8988T (cell line): ENCODE results near the gene RAB20.
"Not testable (repeated sequence)": the region's sequence is repeated elsewhere in the genome, so short reads cannot be mapped to it uniquely, and the experiment has no call there.

Experiments
- DNase-seq: peaks from one replicate; pipeline ENCODE4 v3.0.0; 2011

Gene RAB20

DNA sequence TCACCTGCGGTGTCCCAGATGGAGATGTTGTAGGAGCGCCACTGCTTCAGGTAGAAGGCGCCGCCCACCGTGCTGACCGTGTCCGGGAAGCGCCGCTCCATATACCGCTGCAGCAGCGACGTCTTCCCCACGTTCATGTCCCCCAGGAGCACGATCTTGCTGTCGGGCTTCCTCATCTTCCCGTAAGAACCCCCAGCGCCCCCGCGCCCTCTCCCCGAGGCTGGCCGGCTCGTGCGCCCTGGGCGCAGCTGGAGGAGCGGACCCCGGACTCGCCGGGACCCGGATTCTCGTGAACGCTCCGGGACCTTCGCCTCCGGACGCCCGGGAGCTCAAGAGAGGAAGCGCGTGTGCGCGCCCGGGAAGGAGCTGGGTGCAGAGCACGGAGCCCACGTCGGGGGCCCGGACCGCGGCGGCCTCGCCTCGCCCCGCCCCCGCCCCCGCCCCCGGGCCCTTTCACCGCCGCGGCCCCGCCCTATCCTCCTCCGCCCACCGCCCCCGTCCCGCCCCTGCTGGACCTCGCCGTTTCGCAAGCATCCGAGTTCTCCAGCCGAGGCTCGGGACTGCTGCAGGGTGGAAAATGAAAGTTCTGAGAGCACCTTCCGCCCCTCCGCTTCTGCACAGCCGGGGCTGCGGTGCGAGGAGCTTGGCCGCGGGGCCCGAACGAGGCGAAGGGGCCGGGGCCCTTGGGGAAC lies at the start of gene RAB20:
RAB20 (minus strand) TSS at position 379 of the 692 bp plus-strand sequence; CDS start at position 176, 203 bp downstream.
- peak; percentile 81 for DNase-seq

DNA sequence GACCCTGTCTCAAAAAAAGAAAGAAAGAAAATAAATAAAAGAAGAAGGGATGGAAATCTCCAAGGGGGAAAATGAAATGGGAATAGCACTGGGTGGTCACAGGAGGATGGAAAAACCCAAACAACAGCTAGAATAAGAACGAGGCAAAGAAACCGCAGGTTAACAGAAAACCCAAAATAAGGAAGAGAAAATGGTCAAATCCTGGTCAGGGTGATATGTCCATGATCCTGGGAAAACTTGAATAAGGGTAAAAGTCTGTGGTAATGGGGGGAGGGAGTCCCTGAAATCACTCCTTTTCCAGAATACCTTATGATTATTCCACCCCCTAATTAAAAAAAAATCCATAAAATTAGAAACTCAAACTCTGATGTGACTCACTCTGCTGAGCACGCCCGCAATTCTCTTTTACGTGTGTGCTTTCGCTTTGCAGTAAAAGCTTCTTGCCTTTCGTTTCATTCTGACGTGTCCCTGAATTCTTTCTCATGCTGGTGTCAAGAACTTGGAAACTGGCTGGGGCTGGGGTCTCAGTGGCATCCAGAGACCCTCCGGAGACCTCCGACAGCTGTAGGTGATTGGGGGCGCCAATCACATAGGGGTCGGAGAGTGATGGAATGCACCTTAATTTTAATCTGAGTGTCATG lies 49.6 kb upstream of the RAB20 start:
- no peak for DNase-seq

DNA sequence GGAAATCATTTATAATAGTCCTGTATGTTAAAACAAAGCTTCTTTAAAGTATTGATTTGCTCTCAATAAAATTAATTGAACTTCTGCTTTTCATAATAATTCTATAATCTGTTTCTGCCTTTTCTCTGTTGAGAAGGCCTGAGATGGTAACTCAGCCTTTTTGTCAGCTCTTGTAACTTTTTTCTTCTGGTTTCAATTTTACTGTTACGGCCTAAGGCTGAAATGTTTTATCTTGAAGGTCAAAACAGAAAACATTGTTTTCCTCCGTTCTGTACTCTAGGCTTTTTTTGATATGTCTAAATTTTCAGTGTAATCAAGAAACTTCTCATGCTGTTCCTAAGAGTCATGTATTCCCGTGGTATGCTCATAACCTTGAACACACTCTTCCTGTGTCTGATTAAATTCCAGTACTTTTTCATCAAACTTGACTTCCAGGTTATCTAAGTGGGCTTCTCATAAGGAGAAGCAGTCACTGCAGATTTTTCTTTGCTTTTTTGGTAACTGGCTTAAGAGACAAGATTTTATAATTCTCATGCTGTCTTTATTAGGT lies 46.2 kb upstream of the RAB20 start:
- no peak for DNase-seq

- DNase-seq = not testable (repeated sequence)
These were observed 44.8 kb upstream of the RAB20 start for GRCh38 chr13:110606281-110606680.

DNA sequence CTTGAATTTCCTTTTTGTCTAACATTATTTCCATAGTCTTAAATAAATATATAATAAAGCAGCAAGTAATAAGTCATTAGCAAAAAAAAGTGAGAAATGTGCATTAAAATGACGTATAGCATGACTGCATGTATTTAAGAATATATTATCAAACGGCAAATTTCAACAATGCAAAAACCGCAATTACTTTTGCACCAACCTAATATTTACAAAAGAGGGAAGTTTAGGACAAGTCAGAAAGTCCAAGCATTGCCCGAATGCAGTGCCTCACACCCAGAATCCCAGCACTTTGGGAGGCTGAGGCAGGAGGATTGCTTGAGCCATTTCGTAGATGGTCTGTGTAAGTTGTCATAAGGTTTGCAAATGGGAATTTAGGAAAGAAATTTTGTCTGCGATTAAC lies 43.6 kb upstream of the RAB20 start:
- no peak for DNase-seq

DNA sequence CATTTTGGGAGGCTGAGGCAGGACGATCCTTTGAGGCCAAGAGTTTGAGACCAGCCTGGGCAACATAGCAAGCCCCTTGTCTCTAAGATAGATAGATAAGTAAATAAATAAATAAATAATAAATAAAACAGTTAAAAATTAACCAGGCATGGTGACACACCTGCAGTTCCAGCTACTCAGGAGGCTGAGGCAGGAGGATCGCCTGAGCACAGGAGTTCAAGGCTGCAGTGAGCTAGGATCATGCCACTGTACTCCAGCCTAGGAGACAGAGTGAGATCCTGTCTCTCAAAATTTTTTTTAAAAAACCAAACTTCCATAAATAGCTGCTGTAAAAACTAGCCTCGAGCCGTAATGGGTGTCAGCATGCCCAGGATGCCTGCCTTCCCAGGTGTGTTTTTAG lies 39.5 kb upstream of the RAB20 start:
- no peak for DNase-seq

GRCh38 chr13:110600261-110600819 lies 38.8 kb upstream of the RAB20 start:
- no peak for DNase-seq

DNA sequence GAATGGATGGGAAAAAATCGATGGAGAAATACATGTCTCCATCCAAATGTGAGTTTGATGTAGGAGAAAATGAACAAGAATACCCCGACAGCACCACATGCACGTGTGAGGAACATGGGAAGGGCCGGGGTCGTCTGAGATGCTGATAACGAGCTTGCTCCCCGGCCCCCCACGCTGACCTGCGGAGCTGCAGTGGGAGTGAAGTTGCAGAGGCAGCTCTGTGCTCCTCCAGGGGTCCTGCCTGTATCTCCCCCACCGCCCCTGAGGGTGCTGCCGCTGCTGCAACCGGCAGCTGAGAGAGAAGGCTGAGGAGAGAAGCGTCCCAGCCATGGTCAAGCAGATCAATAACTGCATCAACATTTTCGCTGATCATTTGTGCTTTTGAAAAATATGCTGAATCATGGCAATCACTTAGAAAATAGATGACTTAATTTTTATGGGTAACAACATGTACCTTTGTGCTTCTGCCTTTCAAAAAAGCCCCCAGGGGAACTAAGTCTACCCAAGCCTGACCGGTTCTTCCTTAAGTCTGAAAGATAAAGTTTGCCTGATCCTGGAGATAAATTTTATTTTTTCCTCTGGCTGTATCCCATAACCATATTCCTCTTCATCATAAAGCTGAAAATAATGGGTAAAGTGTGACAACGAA lies 35.6 kb upstream of the RAB20 start:
- no peak for DNase-seq

DNA sequence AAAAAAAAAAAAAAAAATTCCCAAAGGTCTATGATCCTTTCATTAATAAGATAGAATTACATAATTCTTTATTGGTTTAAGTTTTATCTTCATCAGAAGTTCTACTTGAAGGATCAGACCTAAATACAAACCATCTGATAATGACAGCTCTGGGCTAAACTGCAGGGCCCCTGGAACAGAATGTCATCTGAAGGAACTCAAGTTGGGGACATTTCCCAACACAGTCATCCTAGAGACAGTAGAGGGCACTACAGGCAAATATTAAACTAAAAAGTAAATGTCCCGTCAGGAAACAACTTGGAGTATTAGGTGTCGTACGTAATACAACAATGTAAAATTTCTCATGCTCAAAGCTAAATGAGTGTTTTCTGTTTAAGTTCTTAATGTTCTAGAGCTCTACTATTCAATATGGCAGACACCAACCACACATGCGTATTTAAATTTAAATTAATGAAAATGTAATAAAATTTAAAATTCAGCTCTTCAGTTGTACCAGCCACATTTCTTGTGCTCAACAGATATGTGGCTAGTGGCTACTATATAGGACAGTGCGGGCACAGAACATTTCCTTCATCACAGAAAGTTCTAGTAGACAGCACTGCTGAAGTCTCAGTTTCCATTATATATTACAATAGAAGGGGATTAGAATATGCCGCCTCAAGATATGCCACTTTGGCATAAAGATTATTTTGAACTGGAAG lies 32.1 kb upstream of the RAB20 start:
- DNase-seq = peak; percentile 34

DNA sequence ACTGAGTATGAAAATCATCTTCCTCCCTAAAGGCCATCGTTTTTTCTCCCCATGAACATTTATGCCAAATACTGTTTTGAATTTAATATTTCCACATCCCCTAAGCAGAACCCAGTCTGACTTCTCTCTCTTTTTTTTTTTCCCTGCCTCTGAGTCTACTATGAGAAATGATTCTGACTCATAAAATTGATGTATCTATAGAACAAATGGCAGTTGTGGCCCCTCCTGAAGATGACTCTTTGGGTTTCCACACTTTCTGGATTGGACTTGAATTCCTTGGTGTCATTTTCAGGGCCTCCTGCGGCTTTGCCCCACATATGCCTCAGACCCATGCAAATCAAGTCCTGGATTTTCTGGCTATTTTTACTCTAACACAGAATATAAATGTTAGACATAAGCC lies 31.1 kb upstream of the RAB20 start:
- no peak for DNase-seq

DNA sequence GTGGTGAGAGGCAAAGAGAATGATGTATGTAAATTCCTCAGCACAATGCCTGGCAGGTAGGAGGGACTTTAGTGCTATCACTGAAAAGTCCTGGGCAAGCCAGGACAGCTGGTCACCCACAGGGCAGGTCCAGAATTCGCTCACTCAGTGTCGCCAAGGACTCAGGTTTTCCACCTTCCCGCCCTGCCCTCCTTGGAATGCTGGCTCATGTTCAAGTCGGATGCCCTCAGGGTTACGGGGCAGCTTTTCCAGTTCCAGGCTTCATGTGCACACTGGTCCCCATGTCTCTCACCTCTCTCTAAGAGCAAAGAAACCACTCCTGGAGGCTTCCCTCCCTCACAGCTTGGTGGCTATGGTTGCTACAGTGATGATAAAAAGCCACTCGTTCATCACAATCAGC lies 29.1 kb upstream of the RAB20 start:
- DNase-seq = no peak

DNA sequence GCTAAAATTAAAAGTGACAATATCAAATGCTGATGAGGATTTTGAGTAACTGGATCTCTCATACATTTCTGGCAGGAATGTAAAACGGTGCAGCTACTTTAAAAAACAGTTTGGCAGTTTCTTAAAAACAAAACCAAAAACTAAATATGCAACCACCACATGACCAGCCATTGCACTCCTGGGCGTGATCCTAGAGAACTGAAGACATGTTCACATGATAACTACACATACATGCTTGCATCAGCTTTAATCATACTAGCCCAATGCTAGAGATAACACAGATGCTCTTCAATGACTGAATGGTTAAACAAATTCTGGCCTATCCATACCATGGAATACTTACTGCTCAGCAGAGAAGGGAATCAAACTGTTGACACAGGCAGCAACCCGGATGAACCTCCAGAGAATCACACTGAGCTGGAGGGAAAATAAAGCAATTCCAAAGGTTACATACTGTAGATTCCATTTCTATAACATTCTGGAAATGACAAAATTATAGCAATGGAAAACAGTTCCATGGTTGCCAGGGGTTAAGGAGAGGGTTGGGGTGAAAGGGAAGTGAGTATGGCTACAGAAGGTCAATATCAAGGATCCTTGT lies 28.4 kb upstream of the RAB20 start:
- DNase-seq = no peak

DNA sequence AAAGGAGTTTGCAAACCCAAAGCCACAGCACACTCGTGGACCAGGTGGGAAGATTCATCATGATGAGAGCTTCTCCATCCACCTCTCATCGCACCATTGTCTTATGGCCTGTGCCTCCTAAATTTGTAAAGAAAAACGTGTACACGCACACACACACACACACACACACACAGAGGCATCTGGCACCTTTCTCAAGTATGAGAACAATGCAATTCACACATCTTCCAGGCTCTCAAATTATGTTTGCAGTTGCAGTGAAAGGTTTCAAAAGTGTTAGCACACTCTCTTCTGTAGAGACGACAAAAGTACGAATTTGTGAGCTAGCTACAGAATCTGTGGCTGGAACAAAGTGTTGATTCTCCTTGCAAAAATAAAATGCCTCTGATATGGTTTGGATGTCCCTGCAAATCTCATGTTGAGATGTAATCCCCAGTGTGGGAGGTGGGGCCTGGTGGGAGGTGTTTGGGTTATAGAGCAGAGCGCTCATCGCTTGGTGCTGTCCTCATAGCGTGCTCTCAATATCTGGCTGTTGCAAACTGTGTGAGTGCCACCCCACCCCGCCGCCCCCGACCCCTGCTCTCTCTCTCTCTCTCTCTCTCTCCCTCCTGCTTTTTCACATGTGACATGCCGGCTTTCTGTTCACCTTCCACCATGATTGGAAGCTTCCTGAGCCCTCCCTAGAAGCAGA lies 21.8 kb upstream of the RAB20 start:
- no peak for DNase-seq

- no peak for DNase-seq
These were observed 21.0 kb upstream of the RAB20 start for GRCh38 chr13:110582421-110582954.

DNA sequence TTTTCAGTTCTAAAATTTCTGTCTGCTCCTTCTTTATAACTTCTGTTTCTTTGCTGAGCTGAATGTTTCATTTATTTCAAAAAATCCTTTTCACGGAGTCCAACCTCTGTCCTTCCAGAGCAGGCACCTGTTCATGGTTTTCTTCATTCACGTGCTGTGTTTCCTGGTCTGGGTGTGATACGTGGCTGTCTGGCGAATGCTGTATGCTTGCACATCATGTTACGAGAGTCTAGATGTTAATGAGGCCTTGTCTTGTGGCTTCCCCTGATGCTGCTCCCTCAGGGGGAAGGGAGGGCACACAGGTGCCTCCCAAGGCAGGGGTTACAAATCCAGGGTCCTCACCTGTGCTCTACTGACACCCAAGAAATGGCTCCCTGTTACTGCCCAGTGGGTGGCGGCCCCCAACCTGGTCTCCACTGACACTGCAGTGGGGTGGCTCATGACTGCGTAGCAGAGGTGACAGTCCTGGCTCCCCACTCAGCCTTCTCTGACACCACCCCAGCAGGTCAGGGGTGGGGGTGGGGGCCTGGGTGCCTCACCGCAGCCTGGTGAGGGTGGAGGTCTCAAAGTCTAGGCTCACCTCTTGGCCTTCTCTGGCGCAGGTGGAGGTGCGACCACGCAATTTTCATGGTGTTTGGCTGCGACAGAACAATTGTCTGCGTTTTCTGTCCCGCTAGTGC lies 20.1 kb upstream of the RAB20 start:
- no peak for DNase-seq

GRCh38 chr13:110580800-110581199 lies 19.3 kb upstream of the RAB20 start:
- DNase-seq = no peak

DNA sequence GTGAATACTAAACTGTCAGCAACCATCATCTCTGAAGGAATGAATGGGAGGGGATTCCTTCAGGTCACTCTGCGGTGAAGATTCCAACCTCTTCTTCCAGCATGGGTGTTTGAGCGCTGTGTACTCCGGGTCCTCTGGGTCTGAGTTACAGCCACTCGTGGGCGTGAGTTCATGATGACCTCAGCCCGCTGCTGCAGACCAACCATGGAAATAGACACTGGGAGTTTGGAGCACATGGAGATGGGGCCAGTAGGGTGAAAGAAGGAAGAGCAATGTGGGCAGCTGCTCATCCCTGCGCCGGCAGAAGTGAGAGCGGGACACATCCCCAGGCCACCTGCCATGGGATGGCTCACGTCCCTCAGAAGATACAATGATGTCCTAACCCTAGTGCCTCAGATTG lies 16.8 kb upstream of the RAB20 start:
- DNase-seq = no peak

DNA sequence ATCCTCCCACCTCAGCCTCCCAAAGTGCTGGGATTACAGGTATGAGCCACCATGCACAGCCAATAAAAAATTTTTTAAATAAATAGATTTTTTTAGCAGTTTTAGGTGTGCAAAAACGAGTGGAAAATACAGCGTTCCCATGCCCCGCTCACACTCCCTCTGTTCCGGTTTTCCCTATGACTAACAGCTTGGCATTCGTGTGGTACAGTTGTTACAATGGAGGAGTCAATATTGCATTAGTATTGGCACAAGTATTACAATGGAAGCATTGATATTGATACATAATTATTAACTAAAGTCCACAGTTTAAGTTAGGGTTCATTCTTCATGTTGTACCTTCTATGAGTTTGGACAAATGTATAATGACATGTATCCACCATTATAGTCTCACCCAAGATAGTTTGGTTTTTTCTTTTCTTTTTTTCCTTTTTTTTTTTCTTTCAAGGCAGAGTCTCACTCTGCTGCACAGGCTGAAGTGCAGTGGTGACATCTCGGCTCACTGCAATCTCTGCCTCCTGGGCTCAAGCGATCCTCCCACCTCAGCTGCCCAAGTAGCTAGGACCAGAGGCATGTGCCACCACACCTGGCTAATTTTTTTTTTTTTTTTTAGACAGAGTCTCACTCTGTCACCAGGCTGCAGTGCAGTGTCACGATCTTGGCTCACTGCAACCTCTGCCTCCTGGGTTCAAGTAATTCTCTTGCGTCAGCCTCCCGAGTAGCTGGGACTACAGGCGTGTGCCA lies 15.4 kb upstream of the RAB20 start:
- DNase-seq = no peak

DNA sequence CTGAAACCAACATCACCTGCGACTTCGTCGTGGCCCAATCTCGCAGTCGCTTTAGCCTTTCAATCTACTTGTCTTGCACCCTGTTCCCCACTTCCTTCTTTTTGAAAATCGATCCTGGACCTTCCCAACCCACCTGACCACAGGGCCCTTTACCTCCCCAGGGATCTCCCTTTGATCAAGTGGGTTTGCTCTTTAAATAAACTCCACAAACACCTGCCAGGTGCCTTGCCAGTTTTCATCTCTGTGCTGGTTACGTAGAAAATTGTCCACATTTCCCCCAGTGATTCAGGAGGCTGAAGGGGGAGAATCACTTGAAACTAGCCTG lies 14.5 kb upstream of the RAB20 start:
- DNase-seq = no peak

- peak; percentile 32 for DNase-seq
These were observed 14.0 kb upstream of the RAB20 start for GRCh38 chr13:110575322-110576069.
